Eye (tissue), 1 donor: ENCODE data around the gene AIF1.
A peak's percentile ranks its signal among the peaks of the same experiment; 100 is the strongest.

Experiments
- DNase-seq: peaks from one replicate; pipeline ENCODE4 v3.0.0-alpha.2; 2015

Gene AIF1

DNA sequence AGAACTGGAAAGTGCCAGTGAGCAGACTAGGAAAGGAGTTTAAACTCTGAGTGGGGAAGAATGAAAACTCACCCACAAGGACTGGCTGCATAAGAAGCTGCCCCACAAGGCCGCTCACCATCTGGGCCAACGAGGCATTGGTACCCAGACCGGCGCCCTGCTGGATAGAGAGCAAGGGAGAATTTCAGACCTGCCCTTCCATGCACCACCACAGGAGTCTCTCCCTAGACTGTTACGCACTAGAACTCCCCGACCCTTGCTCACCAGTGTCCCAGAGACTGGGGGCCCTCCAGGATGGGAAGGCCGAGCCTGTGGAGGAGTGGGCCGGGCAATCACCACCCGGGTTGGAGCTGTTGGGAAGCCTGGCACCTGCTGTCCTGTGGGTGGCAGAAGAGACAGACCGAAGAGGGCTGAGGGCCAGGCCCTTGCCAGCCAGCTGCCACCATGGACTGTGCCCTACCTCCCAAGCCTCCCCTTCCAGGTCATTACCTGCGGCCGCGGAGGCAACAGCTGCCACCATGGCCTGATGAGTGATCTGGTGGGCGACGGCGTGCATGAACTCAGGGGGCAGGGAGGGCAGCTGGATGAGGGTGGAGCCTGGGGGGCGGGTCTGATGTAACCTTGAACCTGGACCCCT is 28.9 kb downstream of the AIF1 start:
- DNase-seq = no peak

GRCh38 chr6:31645325-31645724 is 30.3 kb downstream of the AIF1 start:
- DNase-seq = no peak

GRCh38 chr6:31651602-31652191 is 36.7 kb downstream of the AIF1 start:
- no peak for DNase-seq

GRCh38 chr6:31652925-31653724 is 38.1 kb downstream of the AIF1 start:
- DNase-seq = no peak

DNA sequence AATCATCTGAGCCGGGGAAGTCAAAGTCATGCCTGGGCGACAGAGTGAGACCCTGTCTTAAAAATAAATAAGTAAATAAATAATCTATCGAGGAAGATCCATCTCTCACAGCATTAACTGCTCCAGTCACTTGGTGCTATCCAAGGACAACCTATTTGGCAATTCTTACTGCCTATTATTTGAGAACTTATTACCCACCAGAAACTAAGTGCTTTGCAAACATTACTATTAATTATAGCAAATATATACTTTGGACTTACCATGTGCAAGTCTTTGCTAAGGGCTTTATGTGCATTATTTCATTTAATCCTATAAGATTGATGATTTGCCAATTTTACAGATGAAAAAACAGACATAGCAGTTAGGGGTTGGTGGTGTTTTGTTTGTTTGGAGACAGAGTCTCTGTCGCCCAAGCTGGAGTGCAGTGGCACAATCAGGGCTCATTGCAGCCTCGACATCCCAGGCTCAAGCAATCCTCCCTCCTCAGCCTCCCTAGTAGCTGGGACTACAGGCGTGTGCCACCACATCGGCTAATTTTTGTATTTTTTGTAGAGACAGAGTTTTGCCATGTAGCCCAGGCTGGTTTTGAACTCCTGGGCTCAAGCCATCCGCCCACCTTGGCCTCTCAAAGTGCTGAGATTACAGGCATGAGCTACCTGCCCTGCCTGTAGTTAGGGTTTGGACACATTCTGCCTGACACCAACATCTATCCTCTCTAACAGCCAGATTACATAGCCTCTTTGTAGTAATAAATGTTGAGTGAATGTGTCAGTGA is 39.7 kb downstream of the AIF1 start:
- DNase-seq = no peak

DNA sequence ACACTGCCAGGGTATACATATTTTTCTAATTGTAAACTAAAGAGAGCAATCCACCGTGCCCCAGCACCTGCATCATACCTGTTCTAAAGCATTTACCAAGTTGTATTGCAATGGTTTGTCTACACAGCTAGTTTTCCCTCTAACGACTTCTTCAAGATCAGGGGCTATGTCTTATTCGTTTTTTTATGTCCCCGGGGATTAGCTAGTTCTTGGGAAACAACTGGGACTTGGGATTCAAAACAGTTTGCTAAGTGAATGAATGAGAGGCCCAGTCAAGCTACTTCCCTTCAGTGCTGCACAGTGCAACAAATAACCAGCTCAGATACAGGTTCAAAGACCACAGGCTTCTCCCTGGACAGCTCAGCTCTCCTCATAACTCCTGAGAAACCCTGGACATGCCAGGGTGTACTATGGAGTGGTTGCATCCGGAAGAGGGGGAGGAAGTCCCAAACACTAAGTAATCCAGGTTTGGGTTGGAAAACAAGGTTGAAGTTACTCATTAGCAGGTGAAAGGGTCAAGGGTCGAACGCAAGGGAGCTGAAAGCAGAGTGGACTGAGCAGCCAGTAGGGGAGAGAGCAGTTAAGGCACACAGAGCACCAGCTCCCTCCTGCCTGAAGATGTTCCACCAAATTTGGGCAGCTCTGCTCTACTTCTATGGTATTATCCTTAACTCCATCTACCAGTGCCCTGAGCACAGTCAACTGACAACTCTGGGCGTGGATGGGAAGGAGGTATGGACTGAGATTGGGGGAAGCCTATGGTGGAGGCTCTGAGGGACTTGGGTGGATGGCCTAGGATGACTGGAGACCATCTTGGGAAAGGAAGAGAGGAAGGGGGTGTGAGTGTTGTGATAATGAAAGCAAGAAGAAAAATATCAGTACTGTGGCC is 40.6 kb downstream of the AIF1 start, which contains the start of gene APOM:
TSS of gene APOM (plus strand) at position 546 of the 889 bp plus-strand sequence. CDS start at position 619, 73 bp downstream.
- DNase-seq = no peak

GRCh38 chr6:31657406-31658157 is 42.5 kb downstream of the AIF1 start:
- no peak for DNase-seq

DNA sequence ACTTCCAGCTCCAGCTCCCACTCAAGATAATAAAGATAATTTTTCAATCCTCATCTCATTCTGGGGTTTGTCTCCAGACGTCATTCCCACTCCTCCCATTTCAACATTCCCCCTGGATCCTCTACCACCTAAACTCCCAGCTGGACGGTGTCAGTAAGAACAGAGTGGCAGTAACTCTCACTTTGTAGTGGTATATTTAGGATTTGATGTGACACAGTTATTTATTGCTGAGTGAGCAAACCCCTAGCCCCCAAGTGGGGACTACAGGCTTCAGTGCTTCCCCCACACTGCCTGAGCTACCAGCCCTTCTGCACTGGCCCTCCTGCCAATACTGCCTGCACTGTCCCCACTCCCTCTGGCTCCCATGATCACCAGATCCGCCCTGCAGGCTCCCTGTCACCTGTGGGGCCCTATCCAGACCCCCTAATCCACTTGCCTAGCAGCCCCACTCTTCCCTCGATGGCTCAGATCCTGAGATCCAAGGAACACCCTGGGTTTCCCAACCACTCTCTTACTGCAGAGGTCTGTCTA is 43.2 kb downstream of the AIF1 start:
- no peak for DNase-seq

DNA sequence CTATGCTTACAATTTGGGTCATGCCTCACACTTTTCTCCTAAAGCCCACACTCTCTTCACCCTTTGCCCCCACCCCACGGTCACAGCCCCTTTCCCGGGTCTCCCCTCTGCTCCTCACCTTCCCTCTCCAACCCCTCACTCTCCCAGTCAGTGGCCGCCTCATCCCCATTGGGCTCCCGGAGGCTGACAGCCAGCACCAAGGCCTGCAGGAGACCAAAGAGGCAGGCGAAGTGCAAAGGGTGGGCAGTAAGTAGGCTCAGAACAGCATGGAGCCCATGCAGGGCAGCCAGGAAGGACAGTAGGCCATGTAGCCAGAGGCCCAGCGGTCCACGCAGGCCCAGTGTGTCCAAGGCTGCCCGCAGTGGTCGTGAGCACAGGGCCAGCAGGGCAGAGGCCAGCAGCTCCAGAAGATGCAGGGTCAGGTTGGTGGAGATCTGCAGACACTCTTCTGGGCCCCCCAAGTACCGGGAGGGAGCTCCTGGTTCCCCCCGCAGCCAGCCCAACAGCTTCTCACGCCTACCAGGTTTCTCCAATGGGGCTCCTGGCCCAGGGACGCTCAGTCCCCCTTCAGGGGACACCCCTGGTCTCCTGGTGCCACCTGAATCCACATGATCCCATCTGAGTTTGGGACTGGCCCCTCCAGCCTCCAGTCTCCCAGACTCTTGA is 44.1 kb downstream of the AIF1 start:
- no peak for DNase-seq

- DNase-seq = no peak
Observed at GRCh38 chr6:31659649-31660380, 44.8 kb downstream of the AIF1 start.

DNA sequence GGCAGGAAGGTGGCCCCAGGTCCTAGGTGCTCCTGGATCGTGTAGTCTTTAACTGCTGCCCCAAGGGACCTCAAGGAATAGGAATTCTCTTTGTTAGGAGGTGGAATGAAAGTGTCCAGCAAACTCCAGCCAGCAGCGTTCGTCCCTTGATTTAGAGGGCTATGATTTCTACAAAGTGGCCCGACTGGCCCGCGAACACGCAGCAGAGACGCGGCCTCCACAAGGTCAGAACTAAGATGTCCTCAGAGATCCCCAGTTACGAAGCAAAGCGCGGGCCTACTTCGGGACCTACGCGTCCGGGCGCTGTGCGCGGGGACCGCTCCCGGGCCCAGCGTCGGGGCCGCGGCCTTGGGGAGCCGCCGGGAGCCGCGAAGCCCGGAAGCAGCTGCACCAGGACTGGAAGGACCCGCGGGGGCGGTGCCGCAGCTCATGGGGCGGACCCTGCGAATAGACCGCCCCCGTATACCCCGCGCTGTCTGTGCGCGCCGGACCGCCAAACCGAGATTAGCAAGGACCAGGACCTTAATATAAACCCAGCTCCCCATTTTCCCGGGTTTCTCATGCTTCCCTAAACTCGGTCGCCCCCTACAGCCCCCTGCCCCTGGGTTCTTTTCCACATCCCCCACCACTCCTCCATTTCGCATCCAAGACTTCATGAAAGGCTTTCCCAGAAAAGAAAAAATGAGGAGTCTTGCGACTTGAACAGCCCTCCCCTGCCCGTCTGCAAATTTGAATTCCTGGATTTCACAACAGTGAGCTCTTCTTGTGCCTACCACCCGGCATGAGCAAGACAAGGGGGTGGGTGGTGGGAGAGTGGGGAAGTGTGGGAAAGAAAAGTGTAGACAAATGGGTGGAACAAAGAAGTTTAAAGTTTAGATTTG is 45.6 kb downstream of the AIF1 start, which contains the start of gene C6orf47:
TSS of gene C6orf47 (minus strand) at position 398 of the 881 bp plus-strand sequence. CDS start 831 bp downstream, outside the sequence.
- peak; percentile 90 for DNase-seq

GRCh38 chr6:31661262-31662123 is 46.5 kb downstream of the AIF1 start:
- no peak for DNase-seq

- DNase-seq = no peak
Observed at GRCh38 chr6:31662124-31662723, 47.2 kb downstream of the AIF1 start.

DNA sequence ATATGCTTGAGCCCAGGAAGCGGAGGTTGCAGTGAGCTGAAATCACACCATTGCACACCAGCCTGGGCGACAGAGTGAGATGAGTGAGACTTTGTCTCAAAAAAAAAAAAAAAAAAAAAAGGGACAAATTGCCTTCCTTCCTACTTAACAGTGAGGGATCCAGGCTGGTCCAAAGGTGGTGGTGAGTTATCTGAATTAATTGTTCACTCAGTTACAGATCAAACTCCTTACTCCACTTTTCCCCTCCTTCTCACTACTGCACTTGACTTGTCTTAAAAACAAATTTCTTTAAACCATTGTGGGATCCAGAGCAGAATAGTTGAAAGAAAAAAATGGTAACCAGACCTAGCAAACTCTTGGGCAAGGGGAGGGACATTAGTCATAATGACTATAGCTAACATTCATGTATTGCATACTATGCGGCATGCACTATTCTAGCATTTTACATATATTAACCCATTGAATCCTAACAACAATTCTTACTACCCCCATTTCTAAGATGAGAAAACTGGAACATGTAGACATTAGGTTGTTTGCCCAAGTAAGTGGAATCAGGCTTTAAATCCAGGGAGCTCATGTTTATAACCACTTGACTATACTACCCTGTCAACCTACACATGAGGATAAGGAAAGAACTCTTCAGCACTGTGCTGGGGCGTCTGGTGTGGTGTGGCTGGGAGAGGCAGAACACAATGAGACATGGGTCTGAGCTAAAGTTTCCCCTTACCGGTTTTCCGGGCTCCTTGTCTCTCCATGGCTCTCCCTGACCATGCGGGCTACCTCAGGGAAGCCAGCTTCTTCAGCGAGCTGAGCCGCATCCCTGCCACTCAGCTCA is 48.3 kb downstream of the AIF1 start:
- no peak for DNase-seq

DNA sequence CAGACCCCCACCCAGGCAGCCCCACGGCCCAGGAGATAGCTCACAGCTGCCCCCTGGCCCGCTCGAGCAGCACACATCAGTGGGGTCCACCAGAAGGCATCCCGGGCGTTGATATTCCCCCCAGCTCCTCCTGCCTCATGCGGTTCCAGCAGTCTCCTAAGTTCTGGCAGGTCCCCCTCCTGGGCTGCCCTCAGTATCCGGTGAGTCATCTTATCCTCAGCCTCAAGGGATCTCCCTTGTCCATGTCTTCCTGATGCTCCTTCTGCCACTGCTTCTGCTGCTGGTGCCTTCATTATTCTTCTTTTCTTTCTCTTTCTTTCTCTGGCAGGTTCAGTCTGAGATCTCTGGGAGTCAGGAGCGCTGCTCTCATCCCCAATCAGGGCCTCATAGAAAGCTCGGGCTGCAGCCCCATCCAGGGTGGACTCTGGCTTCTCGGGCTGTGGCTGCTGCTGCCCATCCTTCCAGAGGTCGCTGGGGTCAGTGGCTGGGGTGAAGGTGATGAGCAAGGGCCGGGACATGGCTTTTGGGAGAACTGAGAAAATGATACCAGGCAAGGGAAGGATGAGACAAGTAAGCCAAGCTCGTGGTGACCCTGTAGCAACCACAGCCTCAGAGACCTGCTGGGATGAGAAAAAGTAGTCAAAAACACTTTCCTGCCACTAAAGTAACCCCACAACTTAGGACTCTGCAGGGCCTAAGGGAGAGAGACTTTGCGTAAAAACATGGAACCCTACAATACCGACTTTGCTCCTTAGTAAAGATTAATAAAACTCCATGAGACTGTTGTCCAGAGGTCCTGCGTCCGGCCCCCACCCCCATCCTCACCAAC is 49.1 kb downstream of the AIF1 start:
- peak; percentile 27 for DNase-seq
